ENCODE measurements around the gene ELMO1.

The ELMO1 gene

GRCh38 chr7:36854652-36855051 lies 594.0 kb downstream of the ELMO1 start:
- DNase-seq, result no peak

GRCh38 chr7:36852931-36853330 lies 595.7 kb downstream of the ELMO1 start:
- no peak for DNase-seq

GRCh38 chr7:36852017-36852416 lies 596.6 kb downstream of the ELMO1 start:
- DNase-seq, result no peak

- DNase-seq, result no peak
Observed at GRCh38 chr7:36851382-36851781, 597.3 kb downstream of the ELMO1 start.

GRCh38 chr7:36847946-36848345 lies 600.7 kb downstream of the ELMO1 start:
- no peak for DNase-seq

- no peak for DNase-seq
Observed at GRCh38 chr7:36844374-36844773, 604.3 kb downstream of the ELMO1 start.

GRCh38 chr7:36840904-36841303 lies 607.8 kb downstream of the ELMO1 start:
- DNase-seq, result no peak

- no peak for DNase-seq
Observed at GRCh38 chr7:36838616-36839225, 609.9 kb downstream of the ELMO1 start.

GRCh38 chr7:36831049-36831448 lies 617.6 kb downstream of the ELMO1 start:
- DNase-seq, result no peak

GRCh38 chr7:36827726-36828703 lies 620.6 kb downstream of the ELMO1 start:
- no peak for DNase-seq

- DNase-seq, result no peak
Observed at GRCh38 chr7:36825501-36825900, 623.2 kb downstream of the ELMO1 start.

GRCh38 chr7:36823353-36823752 lies 625.3 kb downstream of the ELMO1 start:
- DNase-seq, result no peak

GRCh38 chr7:36821617-36822016 lies 627.0 kb downstream of the ELMO1 start:
- DNase-seq, result no peak

- no peak for DNase-seq
Observed at GRCh38 chr7:36820527-36821170, 628.0 kb downstream of the ELMO1 start.

- no peak for DNase-seq
Observed at GRCh38 chr7:36819639-36820038, 629.0 kb downstream of the ELMO1 start.

GRCh38 chr7:36814311-36814710 lies 634.4 kb downstream of the ELMO1 start:
- DNase-seq, result no peak

- no peak for DNase-seq
Observed at GRCh38 chr7:36811807-36812206, 636.9 kb downstream of the ELMO1 start.

- DNase-seq, result no peak
Observed at GRCh38 chr7:36810489-36810888, 638.2 kb downstream of the ELMO1 start.

- no peak for DNase-seq
Observed at GRCh38 chr7:36810032-36810431, 638.6 kb downstream of the ELMO1 start.

- DNase-seq, result no peak
Observed at GRCh38 chr7:36809510-36809909, 639.2 kb downstream of the ELMO1 start.

- no peak for DNase-seq
Observed at GRCh38 chr7:36809086-36809485, 639.6 kb downstream of the ELMO1 start.

- DNase-seq, result no peak
Observed at GRCh38 chr7:36806891-36807290, 641.8 kb downstream of the ELMO1 start.
